AG08396 (cell line): ENCODE results near the gene AXIN2.

Experiments used
- DNase-seq: peaks from one replicate; pipeline ENCODE4 v3.0.0; 2012; ENCODE audit warnings: low spot score, mixed read lengths

AXIN2 gene

GRCh38 chr17:65553646-65554552 is 7.5 kb downstream of the AXIN2 start:
- peak; percentile 52 for DNase-seq

GRCh38 chr17:65553009-65553645 is 8.3 kb downstream of the AXIN2 start:
- peak; percentile 78 for DNase-seq

GRCh38 chr17:65552214-65552613 is 9.2 kb downstream of the AXIN2 start:
- DNase-seq = no peak

GRCh38 chr17:65551267-65552040 is 10.0 kb downstream of the AXIN2 start:
- DNase-seq = no peak

- no peak for DNase-seq
These were observed 10.7 kb downstream of the AXIN2 start for GRCh38 chr17:65550758-65551157.

- no peak for DNase-seq
These were observed 11.3 kb downstream of the AXIN2 start for GRCh38 chr17:65550075-65550662.

- no peak for DNase-seq
These were observed 13.0 kb downstream of the AXIN2 start for GRCh38 chr17:65548269-65548969.

- DNase-seq = no peak
These were observed 14.2 kb downstream of the AXIN2 start for GRCh38 chr17:65547253-65547670.

GRCh38 chr17:65546579-65546978 is 14.9 kb downstream of the AXIN2 start:
- DNase-seq = no peak

- DNase-seq = no peak
These were observed 15.5 kb downstream of the AXIN2 start for GRCh38 chr17:65545705-65546523.

GRCh38 chr17:65544672-65545071 is 16.8 kb downstream of the AXIN2 start:
- no peak for DNase-seq

- no peak for DNase-seq
These were observed 18.8 kb downstream of the AXIN2 start for GRCh38 chr17:65542610-65543009.

- no peak for DNase-seq
These were observed 19.4 kb downstream of the AXIN2 start for GRCh38 chr17:65542067-65542466.

GRCh38 chr17:65541453-65541852 is 20.0 kb downstream of the AXIN2 start:
- DNase-seq = no peak

GRCh38 chr17:65539630-65540266 is 21.7 kb downstream of the AXIN2 start:
- DNase-seq = no peak

- no peak for DNase-seq
These were observed 22.5 kb downstream of the AXIN2 start for GRCh38 chr17:65538675-65539529.

GRCh38 chr17:65537845-65538674 is 23.4 kb downstream of the AXIN2 start:
- no peak for DNase-seq

- DNase-seq = no peak
These were observed 24.1 kb downstream of the AXIN2 start for GRCh38 chr17:65537343-65537844.
